Peyer's patch (tissue), 4 donors: ENCODE measurements around the gene LRRC15. TPM values are rescaled to one million over a fixed set of nuclear protein-coding genes. Genes with fewer than 3 reads are reported as not detected.

Experiments used
- DNase-seq, 3 donors: peaks; one replicate each; pipeline ENCODE4 v3.0.0-alpha.2; 2017 to 2019
- H3K27ac ChIP-seq, 4 donors: fragments of 200-600 bp; sonication (generic); one replicate each; pipeline ENCODE4 v1.5.1; 2016 to 2019
- H3K27me3 ChIP-seq, 2 donors: fragments of 200-600 bp; sonication (generic); one replicate each; pipeline ENCODE4 v1.5.1; 2019
- H3K36me3 ChIP-seq, 3 donors: fragments of 200-600 bp; sonication (generic); one replicate each; pipeline ENCODE4 v1.5.1; 2016 to 2019
- H3K4me1 ChIP-seq, 4 donors: fragments of 200-600 bp; sonication (generic); one replicate each; pipeline ENCODE4 v1.5.1; 2016 to 2019
- H3K4me3 ChIP-seq, 4 donors: fragments of 200-600 bp; sonication (generic); 1 replicate in 3 of 4; 2 replicates in 1 of 4; pipeline ENCODE4 v1.5.1; 2016 to 2019; ENCODE audit warnings: mild to moderate bottlenecking in 1 of 4
- H3K9me3 ChIP-seq, 4 donors: fragments of 200-600 bp; sonication (generic); one replicate each; pipeline ENCODE4 v1.5.1; 2016 to 2019; ENCODE audit warnings: mild to moderate bottlenecking in 1 of 4
- CTCF ChIP-seq, 6 experiments: fragments of 450-650 bp in 4 of 6; fragments of 200-600 bp in 2 of 6; sonication (generic) in 1 of 6; IDR thresholded peaks; one replicate each; pipeline ENCODE4 v1.5.1; 2017 to 2019; ENCODE audit warnings: antibody characterized with exemption in 6 of 6, mild to moderate bottlenecking in 3 of 6, moderate library complexity in 1 of 6
- POLR2A ChIP-seq, 2 donors: fragments of 450-650 bp; IDR thresholded peaks; one replicate each; pipeline ENCODE4 v1.5.1; 2017; ENCODE audit warnings: antibody characterized with exemption in 2 of 2, mild to moderate bottlenecking in 2 of 2, moderate library complexity in 2 of 2
- total RNA-seq, 4 donors: library from RNA; depleted of rRNA; stranded (reverse); fragments of >200 nt; gene quantifications; one replicate each; pipeline ENCODE4 v1.1.0, GENCODE V29; 2016

The LRRC15 gene
- total RNA-seq, 4 donors from 2014 or later = 0.28 TPM; not detected in 3

GRCh38 chr3:194320100-194320499 is 49.4 kb downstream of the LRRC15 start:
- Histone ChIP-seq H3K9me3 (peaks cover 0 to 7% (median 0%) of the 10 kb centered on the region in 4 donors), H3K36me3 (no peaks in the 10 kb centered on the region), H3K4me1 (peaks cover 0 to 18% (median 0%) of the 10 kb centered on the region in 4 donors), H3K4me3 (no peak overlapping the region), H3K27me3 (no peaks in the 10 kb centered on the region), H3K27ac (no peak overlapping the region)
- DNase-seq = no peak
- TF ChIP-seq CTCF (IDR thresholded peaks at IDR 0.05) (no peak), POLR2A (IDR thresholded peaks at IDR 0.05) (no peak)

DNA sequence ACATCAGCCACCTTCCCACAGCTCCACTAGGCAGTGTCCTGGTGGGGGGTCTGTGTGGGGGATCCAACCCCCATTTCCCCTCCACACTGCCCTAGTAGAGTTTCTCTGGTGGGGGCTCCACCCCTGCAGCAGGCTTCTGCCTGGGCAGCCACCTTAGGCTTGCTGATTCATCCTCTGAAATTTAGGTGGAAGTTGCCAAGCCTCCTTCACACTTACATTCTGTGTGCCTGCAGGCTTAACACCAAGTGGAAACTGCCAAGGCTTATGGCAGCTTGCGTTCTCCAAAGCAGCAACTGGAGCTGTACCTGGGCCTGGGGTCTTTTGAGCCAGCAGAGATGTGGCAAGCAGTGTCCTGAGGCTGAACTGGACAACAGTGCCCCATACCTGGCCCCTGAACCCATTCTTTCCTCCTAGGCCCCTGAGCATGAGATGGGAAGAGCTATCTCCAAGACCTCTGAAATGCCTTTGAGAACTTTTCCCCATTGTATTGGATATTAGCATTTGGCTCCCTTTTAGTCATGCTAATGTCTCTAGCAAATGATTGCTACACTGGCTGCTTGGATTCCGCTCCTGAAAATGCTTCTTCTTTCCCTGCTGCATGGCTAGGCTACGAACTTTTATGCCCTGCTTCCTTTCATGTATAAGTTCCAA is 50.9 kb downstream of the LRRC15 start:
- peaks cover 0 to 14% (median 0%) of the 10 kb centered on the region in 4 donors for H3K4me1 ChIP-seq
- no peak for DNase-seq
- H3K9me3 ChIP-seq = peaks cover 0 to 7% (median 0%) of the 10 kb centered on the region in 4 donors
- H3K36me3 ChIP-seq = no peaks in the 10 kb centered on the region
- no peak for TF ChIP-seq POLR2A (IDR thresholded peaks at IDR 0.05)
- no peak for TF ChIP-seq CTCF (IDR thresholded peaks at IDR 0.05)
- no peak overlapping the region for H3K27ac ChIP-seq
- no peak overlapping the region for H3K4me3 ChIP-seq
- H3K27me3 ChIP-seq = no peaks in the 10 kb centered on the region

- no peak for TF ChIP-seq CTCF (IDR thresholded peaks at IDR 0.05)
- TF ChIP-seq POLR2A (IDR thresholded peaks at IDR 0.05) = no peak
- H3K4me3 ChIP-seq = no peak overlapping the region
- H3K27me3 ChIP-seq = no peaks in the 10 kb centered on the region
- H3K36me3 ChIP-seq = no peaks in the 10 kb centered on the region
- DNase-seq = no peak
- H3K4me1 ChIP-seq = peaks cover 0 to 16% (median 0%) of the 10 kb centered on the region in 4 donors
- no peak overlapping the region for H3K27ac ChIP-seq
- H3K9me3 ChIP-seq = peaks cover 0 to 7% (median 0%) of the 10 kb centered on the region in 4 donors
Measured at GRCh38 chr3:194316918-194317317, 52.6 kb downstream of the LRRC15 start.

GRCh38 chr3:194315965-194316361 is 53.6 kb downstream of the LRRC15 start:
- no peak for DNase-seq
- no peak for TF ChIP-seq CTCF (IDR thresholded peaks at IDR 0.05)
- no peak for TF ChIP-seq POLR2A (IDR thresholded peaks at IDR 0.05)
- Histone ChIP-seq H3K4me1 (peaks cover 0 to 16% (median 0%) of the 10 kb centered on the region in 4 donors), H3K27ac (no peak overlapping the region), H3K36me3 (no peaks in the 10 kb centered on the region), H3K9me3 (peaks cover 0 to 7% (median 0%) of the 10 kb centered on the region in 4 donors), H3K27me3 (no peaks in the 10 kb centered on the region), H3K4me3 (peak overlapping the region in 2 of 4 donors; percentile 56 to 63)

DNA sequence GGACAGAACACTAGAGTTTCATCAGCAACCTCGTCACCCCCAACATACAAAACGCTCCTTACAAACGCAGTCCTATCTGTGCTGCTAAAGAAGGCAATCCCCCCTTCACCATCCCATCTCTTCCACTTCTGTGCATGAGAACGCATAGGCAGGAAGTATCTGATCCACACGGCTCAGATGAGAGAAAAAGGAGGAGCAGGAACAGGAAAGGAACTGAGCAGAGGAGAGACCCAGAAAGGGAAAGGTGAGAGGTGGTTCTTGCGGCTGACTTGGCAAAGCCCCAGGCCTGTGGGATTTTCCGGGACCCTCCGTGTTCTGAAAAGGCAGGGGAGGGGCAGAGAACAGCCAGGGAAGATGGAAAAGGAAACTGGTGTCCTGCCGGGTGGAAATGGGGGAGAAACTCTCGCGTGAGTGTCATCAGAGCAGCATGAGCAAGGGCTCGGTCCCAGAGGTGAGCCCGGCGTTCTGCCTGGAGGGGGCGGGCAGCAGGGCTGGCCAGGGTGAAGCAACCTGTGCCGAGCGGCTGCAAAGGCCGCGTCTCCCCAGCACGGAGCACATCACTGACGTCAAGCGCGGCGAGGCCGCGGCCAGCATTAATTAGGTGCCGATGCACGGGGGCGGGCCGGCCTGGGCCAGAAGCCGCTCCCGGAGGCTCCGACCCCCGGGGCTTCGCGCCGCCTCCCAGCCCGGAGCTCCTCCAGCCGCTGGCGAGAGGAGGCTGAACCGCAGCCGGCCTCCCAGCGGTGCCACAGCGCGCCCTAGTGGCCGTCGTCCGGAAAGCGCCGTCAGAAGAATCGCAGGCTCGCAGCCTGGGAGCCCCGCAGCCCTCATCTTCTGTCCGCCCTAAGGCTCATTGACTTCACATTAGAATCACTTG is 54.2 kb downstream of the LRRC15 start:
- peaks cover 0 to 7% (median 0%) of the 10 kb centered on the region in 4 donors for H3K9me3 ChIP-seq
- no peaks in the 10 kb centered on the region for H3K36me3 ChIP-seq
- peak; percentile 68 to 90 (median 90) for DNase-seq
- TF ChIP-seq POLR2A (IDR thresholded peaks at IDR 0.05) (no peak), CTCF (IDR thresholded peaks at IDR 0.05) (peak; percentile 73 to 97 (median 94))
- H3K4me3 ChIP-seq = peak overlapping the region; percentile 31 to 63 (median 52)
- peak overlapping the region in 2 of 4 donors; percentile 52 to 60 for H3K27ac ChIP-seq
- H3K27me3 ChIP-seq = no peaks in the 10 kb centered on the region
- peaks cover 0 to 16% (median 0%) of the 10 kb centered on the region in 4 donors for H3K4me1 ChIP-seq
